CD4-positive, alpha-beta memory T cell (primary cell): ENCODE results near the gene ATP13A5. TPM values are rescaled to one million over a fixed set of nuclear protein-coding genes. Genes with fewer than 3 reads are reported as not detected.

Source experiments
- CTCF ChIA-PET: fragments of 350-600 bp; sonication (Branson Sonifier 250); formaldehyde crosslinking; loops from one replicate; lab custom pipeline; 2021; ENCODE audit warnings: inconsistent platforms; ENCODE audit not compliant: partially characterized antibody; lab: Charles Lee
- POLR2A ChIA-PET: fragments of 350-600 bp; sonication (Branson Sonifier 250); formaldehyde crosslinking; loops from one replicate; lab custom pipeline; 2021; ENCODE audit not compliant: partially characterized antibody; lab: Charles Lee
- DNase-seq, 5 donors: peaks; one replicate each; pipeline versions ENCODE4 v3.0.0 to v3.0.0-alpha.2; 2020 to 2022; ENCODE audit warnings: mixed read lengths in 1 of 5
- H3K27ac ChIP-seq: one replicate; pipeline ENCODE4 v1.7.0; 2013; ENCODE audit warnings: low read depth, low read length
- H3K27me3 ChIP-seq: 2 replicates; pipeline ENCODE4 v1.7.0; 2013; ENCODE audit warnings: mild to moderate bottlenecking, low read length, moderate library complexity; ENCODE audit not compliant: insufficient read depth
- H3K36me3 ChIP-seq: 2 replicates; pipeline ENCODE4 v1.7.0; 2013; ENCODE audit warnings: mild to moderate bottlenecking, low read length, moderate library complexity; ENCODE audit not compliant: insufficient read depth
- H3K4me1 ChIP-seq: 2 replicates; pipeline ENCODE4 v1.7.0; 2013; ENCODE audit warnings: mild to moderate bottlenecking, low read length, moderate library complexity; ENCODE audit not compliant: insufficient read depth
- H3K4me3 ChIP-seq, 2 donors: one replicate each; pipeline ENCODE4 v1.7.0; 2013; ENCODE audit warnings: low read length in 2 of 2, mild to moderate bottlenecking in 1 of 2
- H3K9me3 ChIP-seq, 2 donors: one replicate each; pipeline ENCODE4 v1.7.0; 2013; ENCODE audit warnings: low read length in 2 of 2, control low read depth in 1 of 2; ENCODE audit not compliant: control insufficient read depth in 1 of 2
- H3K27ac Mint-ChIP-seq, 7 donors: one replicate each; pipeline ENCODE4 v1.8.0; 2020 to 2021; ENCODE audit warnings: mixed read lengths in 7 of 7, mild to moderate bottlenecking in 6 of 7, inconsistent platforms in 3 of 7, moderate library complexity in 3 of 7
- H3K27me3 Mint-ChIP-seq, 2 donors: one replicate each; pipeline ENCODE4 v1.8.0; 2020 to 2021; ENCODE audit warnings: mixed read lengths in 2 of 2
- H3K36me3 Mint-ChIP-seq, 2 donors: one replicate each; pipeline ENCODE4 v1.8.0; 2020 to 2021; ENCODE audit warnings: mixed read lengths in 2 of 2, inconsistent platforms in 1 of 2, mild to moderate bottlenecking in 1 of 2
- H3K4me1 Mint-ChIP-seq, 4 donors: one replicate each; pipeline ENCODE4 v1.8.0; 2020 to 2021; ENCODE audit warnings: mixed read lengths in 4 of 4, mild to moderate bottlenecking in 1 of 4
- H3K4me3 Mint-ChIP-seq, 8 donors: one replicate each; pipeline ENCODE4 v1.8.0; 2020 to 2021; ENCODE audit warnings: mixed read lengths in 8 of 8, mild to moderate bottlenecking in 7 of 8, moderate library complexity in 6 of 8, inconsistent platforms in 3 of 8
- H3K9me3 Mint-ChIP-seq, 8 donors: one replicate each; pipeline ENCODE4 v1.8.0; 2020 to 2021; ENCODE audit warnings: mixed read lengths in 8 of 8, mild to moderate bottlenecking in 5 of 8, inconsistent platforms in 3 of 8, moderate library complexity in 1 of 8
- intact Hi-C: fragments of 100-400 bp; cut with micrococcal nuclease; formaldehyde crosslinking; loops from one replicate; pipeline ENCODE4 v1.15.1; 2023
- polyA plus RNA-seq, 2 donors: library from polyadenylated mRNA; unstranded; fragments of 300-500 nt; fragmentation: Illumina TruSeq; gene quantifications; one replicate each; pipeline ENCODE4 v1.2.3, GENCODE V29; 2021
- total RNA-seq, 2 experiments: library from RNA; stranded (reverse); gene quantifications; one replicate each; pipeline ENCODE4 v1.2.3, GENCODE V29; 2021

The ATP13A5 gene
- total and polyA plus RNA-seq, 4 experiments from 2014 or later, result not detected

DNA sequence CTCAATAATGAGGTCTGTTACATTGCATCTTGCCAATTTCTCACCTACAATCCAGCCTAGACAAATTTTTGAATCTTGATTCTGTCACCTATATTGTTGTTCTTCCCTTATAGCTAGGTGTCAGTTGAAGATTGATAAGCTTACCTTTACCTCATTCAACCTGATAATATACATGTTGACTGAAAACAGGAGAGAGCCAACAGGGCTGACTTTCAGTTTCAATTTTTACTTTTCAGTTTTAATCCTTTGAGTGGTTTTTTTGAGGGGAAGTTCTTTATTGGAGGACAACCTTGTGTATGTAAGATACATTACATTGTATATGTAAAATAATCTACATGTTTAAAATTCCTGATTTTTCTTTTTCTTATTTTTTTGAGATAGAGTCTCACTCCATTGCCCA, 5.8 kb downstream of the ATP13A5 start:
- H3K27ac ChIP-seq, result no peak overlapping the region
- ChIA-PET POLR2A (no interaction called here), CTCF (no interaction called here)
- no peaks in the 10 kb centered on the region for H3K4me1 ChIP-seq
- H3K27me3 ChIP-seq, result no peaks in the 10 kb centered on the region
- no peaks in the 10 kb centered on the region for H3K36me3 ChIP-seq
- intact Hi-C loops, result no loop called here
- Mint-ChIP-seq H3K36me3 (no peaks in the 10 kb centered on the region), H3K4me1 (no peaks in the 10 kb centered on the region), H3K4me3 (no peak overlapping the region), H3K27me3 (peaks cover 2 to 5% of the 10 kb centered on the region in 2 donors), H3K9me3 (no peaks in the 10 kb centered on the region), H3K27ac (no peak overlapping the region)
- no peaks in the 10 kb centered on the region for H3K9me3 ChIP-seq
- H3K4me3 ChIP-seq, result no peak overlapping the region
- DNase-seq, result no peak

- Mint-ChIP-seq H3K27me3 (peaks cover 0 to 3% of the 10 kb centered on the region in 2 donors), H3K4me1 (no peaks in the 10 kb centered on the region), H3K9me3 (no peaks in the 10 kb centered on the region), H3K27ac (no peak overlapping the region), H3K36me3 (no peaks in the 10 kb centered on the region), H3K4me3 (no peak overlapping the region)
- CTCF ChIA-PET, result no interaction called here
- Histone ChIP-seq H3K36me3 (no peaks in the 10 kb centered on the region), H3K4me3 (no peak overlapping the region), H3K9me3 (no peaks in the 10 kb centered on the region), H3K27ac (no peak overlapping the region), H3K27me3 (no peaks in the 10 kb centered on the region), H3K4me1 (no peaks in the 10 kb centered on the region)
- DNase-seq, result no peak
- intact Hi-C loops, result no loop called here
- POLR2A ChIA-PET, result no interaction called here
Observed at GRCh38 chr3:193367868-193368267, 10.7 kb downstream of the ATP13A5 start.

- Histone ChIP-seq H3K9me3 (no peaks in the 10 kb centered on the region), H3K36me3 (no peaks in the 10 kb centered on the region), H3K27ac (no peak overlapping the region), H3K27me3 (no peaks in the 10 kb centered on the region), H3K4me3 (no peak overlapping the region), H3K4me1 (no peaks in the 10 kb centered on the region)
- ChIA-PET CTCF (no interaction called here), POLR2A (no interaction called here)
- Mint-ChIP-seq H3K27me3 (peaks cover 2 to 6% of the 10 kb centered on the region in 2 donors), H3K4me3 (no peak overlapping the region), H3K27ac (no peak overlapping the region), H3K36me3 (no peaks in the 10 kb centered on the region), H3K9me3 (no peaks in the 10 kb centered on the region), H3K4me1 (no peaks in the 10 kb centered on the region)
- DNase-seq, result no peak
- intact Hi-C loops, result no loop called here
Observed at GRCh38 chr3:193357291-193357690, 21.3 kb downstream of the ATP13A5 start.

- H3K4me3 Mint-ChIP-seq, result no peak overlapping the region
- POLR2A ChIA-PET, result no interaction called here
Observed at GRCh38 chr3:193354423-193354822, 24.1 kb downstream of the ATP13A5 start.

GRCh38 chr3:193350744-193351143, 27.8 kb downstream of the ATP13A5 start:
- Mint-ChIP-seq H3K36me3 (no peaks in the 10 kb centered on the region), H3K4me1 (no peaks in the 10 kb centered on the region), H3K27me3 (peaks cover 0 to 2% of the 10 kb centered on the region in 2 donors), H3K27ac (no peak overlapping the region), H3K9me3 (peaks cover 0 to 2% (median 0%) of the 10 kb centered on the region in 8 donors), H3K4me3 (no peak overlapping the region)
- Histone ChIP-seq H3K27me3 (no peaks in the 10 kb centered on the region), H3K36me3 (no peaks in the 10 kb centered on the region), H3K27ac (no peak overlapping the region), H3K9me3 (no peaks in the 10 kb centered on the region), H3K4me3 (no peak overlapping the region), H3K4me1 (no peaks in the 10 kb centered on the region)
- DNase-seq, result no peak
- POLR2A ChIA-PET, result no interaction called here
- intact Hi-C loops, result no loop called here
- CTCF ChIA-PET, result no interaction called here

More at GRCh38 chr3:193354423-193354822, 24.1 kb downstream of the ATP13A5 start:
- H3K9me3 ChIP-seq, result no peaks in the 10 kb centered on the region
- Mint-ChIP-seq H3K9me3 (peaks cover 0 to 2% (median 0%) of the 10 kb centered on the region in 8 donors), H3K4me1 (no peaks in the 10 kb centered on the region), H3K27me3 (peaks cover 2 to 4% of the 10 kb centered on the region in 2 donors), H3K27ac (no peak overlapping the region), H3K36me3 (no peaks in the 10 kb centered on the region)
- no peak overlapping the region for H3K4me3 ChIP-seq
- no peaks in the 10 kb centered on the region for H3K36me3 ChIP-seq
- intact Hi-C loops, result no loop called here
- no peaks in the 10 kb centered on the region for H3K27me3 ChIP-seq
- H3K27ac ChIP-seq, result no peak overlapping the region
- CTCF ChIA-PET, result interaction anchor here (0.6 kb wide), 1 partner anchor 286 kb away, joined by 3 read pairs; no protein-coding TSS in a partner anchor
- no peak for DNase-seq
- H3K4me1 ChIP-seq, result no peaks in the 10 kb centered on the region

GRCh38 chr3:193348686-193349085, 29.9 kb downstream of the ATP13A5 start:
- POLR2A ChIA-PET, result no interaction called here
- no peaks in the 10 kb centered on the region for H3K36me3 Mint-ChIP-seq

DNA sequence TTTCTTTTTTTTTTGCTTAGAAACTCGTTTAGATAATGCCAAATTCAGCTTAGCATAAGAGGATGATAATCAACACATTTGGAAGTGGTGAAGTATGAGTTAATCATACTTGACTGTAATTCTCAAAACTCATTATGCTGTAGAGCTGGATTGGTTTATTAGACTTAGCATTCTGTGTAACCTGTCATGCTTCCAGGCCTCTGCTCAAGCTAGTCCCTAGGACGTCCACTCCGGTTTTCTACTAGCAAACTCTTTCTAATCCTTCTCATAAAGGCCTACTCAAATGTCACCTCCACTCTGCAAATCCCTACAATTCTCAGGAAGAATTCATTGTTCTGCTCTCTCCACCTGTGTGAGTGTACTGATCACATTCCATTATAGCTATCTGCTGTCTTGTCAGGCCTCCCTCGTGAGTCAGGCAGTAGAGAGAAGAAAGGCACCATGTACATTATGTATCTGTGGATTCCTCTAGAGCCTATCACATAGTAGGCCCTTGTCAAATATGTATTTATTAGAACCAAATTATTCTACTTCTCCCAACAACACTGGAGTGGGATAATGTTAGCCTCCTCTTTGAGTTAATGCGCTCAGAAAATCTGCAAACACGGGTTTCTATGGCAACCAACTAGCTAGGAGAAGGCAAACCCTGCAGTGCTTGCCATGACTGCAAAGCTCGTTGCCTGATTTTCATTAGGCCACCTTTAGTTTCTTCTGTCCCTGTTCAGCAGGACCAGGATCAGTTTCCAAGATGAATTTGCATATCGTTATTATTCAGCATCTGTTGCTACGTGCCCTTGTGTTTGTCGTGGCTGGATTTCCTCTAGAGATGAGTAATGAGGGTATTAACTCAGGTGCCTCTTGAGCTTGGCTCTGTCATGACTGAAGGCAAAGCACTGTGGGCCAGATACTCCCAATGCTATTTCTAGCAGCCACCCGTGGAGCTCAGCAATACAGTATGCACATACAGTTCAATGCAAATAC, 30.7 kb downstream of the ATP13A5 start:
- Histone ChIP-seq H3K27me3 (no peaks in the 10 kb centered on the region), H3K36me3 (no peaks in the 10 kb centered on the region), H3K4me3 (no peak overlapping the region), H3K9me3 (no peaks in the 10 kb centered on the region), H3K27ac (no peak overlapping the region), H3K4me1 (no peaks in the 10 kb centered on the region)
- DNase-seq, result no peak
- intact Hi-C loops, result no loop called here
- ChIA-PET POLR2A (no interaction called here), CTCF (no interaction called here)
- H3K4me1 Mint-ChIP-seq, result no peaks in the 10 kb centered on the region
- H3K27me3 Mint-ChIP-seq, result peaks cover 0 to 2% of the 10 kb centered on the region in 2 donors
- no peaks in the 10 kb centered on the region for H3K36me3 Mint-ChIP-seq
- peaks cover 0 to 2% (median 0%) of the 10 kb centered on the region in 8 donors for H3K9me3 Mint-ChIP-seq
- H3K4me3 Mint-ChIP-seq, result no peak overlapping the region
- no peak overlapping the region for H3K27ac Mint-ChIP-seq

More at GRCh38 chr3:193348686-193349085, 29.9 kb downstream of the ATP13A5 start:
- Mint-ChIP-seq H3K4me1 (no peaks in the 10 kb centered on the region), H3K4me3 (no peak overlapping the region), H3K9me3 (peaks cover 0 to 2% (median 0%) of the 10 kb centered on the region in 8 donors), H3K27me3 (peaks cover 0 to 2% of the 10 kb centered on the region in 2 donors), H3K27ac (no peak overlapping the region)
- intact Hi-C loops, result no loop called here
- CTCF ChIA-PET, result no interaction called here
- DNase-seq, result no peak
- H3K27me3 ChIP-seq, result no peaks in the 10 kb centered on the region
- no peaks in the 10 kb centered on the region for H3K4me1 ChIP-seq
- no peak overlapping the region for H3K4me3 ChIP-seq
- H3K9me3 ChIP-seq, result no peaks in the 10 kb centered on the region
- no peak overlapping the region for H3K27ac ChIP-seq
- no peaks in the 10 kb centered on the region for H3K36me3 ChIP-seq
